Adrenal gland (tissue), 5 donors: ENCODE results near the gene SOBP.

ENCODE experiments used
- POLR2A ChIP-seq, 2 donors: fragments of 450-650 bp; IDR thresholded peaks; one replicate each; pipeline ENCODE4 v1.6.1; 2017; ENCODE audit warnings: antibody characterized with exemption in 2 of 2, mild to moderate bottlenecking in 2 of 2, moderate library complexity in 1 of 2
- TF ChIP-seq, protein P1 (sequence below), 6 experiments: fragments of 450-650 bp in 4 of 6; fragments of 200-600 bp in 2 of 6; sonication (generic) in 1 of 6; IDR thresholded peaks; 1 replicate in 5 of 6; 2 replicates in 1 of 6; pipeline versions ENCODE4 v1.5.1 to v1.8.0; 2016 to 2021; ENCODE audit warnings: antibody characterized with exemption in 6 of 6, mild to moderate bottlenecking in 2 of 6, moderate library complexity in 1 of 6
- donor health status: DM: no; HTN: no; CAD: no.

DNA sequence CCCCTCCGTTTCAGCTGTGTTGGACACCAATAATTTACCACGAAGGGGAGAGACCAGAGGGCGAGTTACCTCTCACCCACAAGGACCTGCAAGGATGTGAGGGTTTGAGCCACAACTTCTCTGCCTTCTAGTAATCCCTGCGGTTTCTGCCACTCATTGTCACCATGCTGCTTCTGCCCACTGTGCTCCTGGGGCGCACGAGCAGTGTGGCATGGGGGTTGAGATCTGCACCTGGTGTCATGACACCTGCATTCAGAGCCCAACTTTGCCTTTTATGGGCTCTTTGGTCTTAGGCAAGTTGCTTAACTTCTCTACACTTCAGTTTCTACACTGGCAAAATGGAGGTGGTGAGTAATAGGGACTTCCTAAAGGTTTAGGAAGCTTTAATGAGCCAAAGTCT is 84.9 kb downstream of the SOBP start:
- TF ChIP-seq, protein P1, sequence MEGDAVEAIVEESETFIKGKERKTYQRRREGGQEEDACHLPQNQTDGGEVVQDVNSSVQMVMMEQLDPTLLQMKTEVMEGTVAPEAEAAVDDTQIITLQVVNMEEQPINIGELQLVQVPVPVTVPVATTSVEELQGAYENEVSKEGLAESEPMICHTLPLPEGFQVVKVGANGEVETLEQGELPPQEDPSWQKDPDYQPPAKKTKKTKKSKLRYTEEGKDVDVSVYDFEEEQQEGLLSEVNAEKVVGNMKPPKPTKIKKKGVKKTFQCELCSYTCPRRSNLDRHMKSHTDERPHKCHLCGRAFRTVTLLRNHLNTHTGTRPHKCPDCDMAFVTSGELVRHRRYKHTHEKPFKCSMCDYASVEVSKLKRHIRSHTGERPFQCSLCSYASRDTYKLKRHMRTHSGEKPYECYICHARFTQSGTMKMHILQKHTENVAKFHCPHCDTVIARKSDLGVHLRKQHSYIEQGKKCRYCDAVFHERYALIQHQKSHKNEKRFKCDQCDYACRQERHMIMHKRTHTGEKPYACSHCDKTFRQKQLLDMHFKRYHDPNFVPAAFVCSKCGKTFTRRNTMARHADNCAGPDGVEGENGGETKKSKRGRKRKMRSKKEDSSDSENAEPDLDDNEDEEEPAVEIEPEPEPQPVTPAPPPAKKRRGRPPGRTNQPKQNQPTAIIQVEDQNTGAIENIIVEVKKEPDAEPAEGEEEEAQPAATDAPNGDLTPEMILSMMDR (IDR thresholded peaks at IDR 0.05) = no peak
- no peak for TF ChIP-seq POLR2A (IDR thresholded peaks at IDR 0.05)
